Measurements from ENCODE around the gene ABI3BP.

ABI3BP gene

DNA sequence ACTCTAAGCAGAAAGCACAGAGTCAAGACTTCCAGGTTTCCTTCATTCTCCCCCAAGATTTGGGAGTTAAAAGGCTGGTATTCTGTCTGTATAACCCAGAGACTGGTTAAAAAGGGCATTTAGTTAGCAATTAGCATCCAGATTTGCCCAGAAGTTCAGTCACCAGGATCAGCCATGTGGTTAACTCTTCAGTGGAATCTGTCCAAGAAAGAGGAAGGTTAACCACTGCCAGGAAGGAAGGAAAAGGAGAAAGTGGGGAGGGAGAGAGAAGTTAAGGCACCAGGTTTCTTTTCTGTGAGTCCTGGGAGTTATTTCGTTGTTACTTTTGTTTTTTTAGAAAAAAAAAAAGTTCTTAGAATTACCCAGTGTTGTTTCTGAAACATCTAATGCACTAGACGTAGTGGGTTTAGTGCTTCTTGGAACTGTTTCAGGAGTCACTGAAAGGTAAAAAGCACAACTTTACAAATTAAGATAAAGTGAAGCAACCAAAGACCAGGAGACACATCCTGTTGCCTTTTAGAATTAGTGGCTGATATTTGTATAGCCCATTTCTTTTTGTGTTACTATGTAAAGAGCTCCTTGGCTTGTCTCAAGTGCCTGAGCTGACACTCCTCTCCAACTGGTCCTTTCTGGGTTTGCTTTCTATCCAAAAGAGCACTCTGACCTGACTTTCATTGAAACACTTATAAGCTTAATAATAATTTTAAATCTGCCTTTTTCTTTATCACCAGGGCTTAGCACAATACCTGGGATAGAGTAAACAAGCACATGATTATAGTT lies 128.6 kb downstream of the ABI3BP start:
- no peaks in the 10 kb centered on the region for H3K9me3 ChIP-seq (ENCODE audit: insufficient read depth, low read depth, low read length)
- no peak overlapping the region for H3K18ac ChIP-seq (ENCODE audit: low read length)
- no peaks in the 10 kb centered on the region for H3K4me1 ChIP-seq (ENCODE audit: control insufficient read depth in 1 of 2, insufficient read depth in 2 of 2, low read length in 2 of 2)
- no peaks in the 10 kb centered on the region for H3K79me1 ChIP-seq (ENCODE audit: low read length)
- no peak overlapping the region for H2AFZ ChIP-seq (ENCODE audit: insufficient read depth, low read length, poor library complexity)
- no peaks in the 10 kb centered on the region for H3K79me2 ChIP-seq (ENCODE audit: control insufficient read depth, insufficient read depth, low read length, poor library complexity)
- H3K4me2 ChIP-seq (ENCODE audit: low read length), result no peak overlapping the region
- H3K27ac ChIP-seq (ENCODE audit: low read depth, low read length), result no peak overlapping the region
- H3K23ac ChIP-seq (ENCODE audit: low read length), result no peak overlapping the region
- no peak overlapping the region for H2BK120ac ChIP-seq (ENCODE audit: insufficient read depth, low read length, poor library complexity)
- no peak overlapping the region for H4K12ac ChIP-seq (ENCODE audit: low read depth, low read length)
- H3K36me3 ChIP-seq (ENCODE audit: control insufficient read depth in 1 of 2, insufficient read depth in 2 of 2, low read length in 2 of 2), result no peaks in the 10 kb centered on the region
- no peak overlapping the region for H3K9ac ChIP-seq (ENCODE audit: low read length)
- no peak overlapping the region for H3K4me3 ChIP-seq (ENCODE audit: low read depth, low read length)
- no peak overlapping the region for H4K91ac ChIP-seq (ENCODE audit: low read depth, low read length)
- H2BK5ac ChIP-seq (ENCODE audit: low read depth, low read length, poor library complexity), result no peak overlapping the region
- no peak for DNase-seq
- H4K8ac ChIP-seq (ENCODE audit: low read depth, low read length), result no peak overlapping the region
- H2BK12ac ChIP-seq (ENCODE audit: low read length), result no peak overlapping the region
- no peaks in the 10 kb centered on the region for H3K27me3 ChIP-seq (ENCODE audit: insufficient read depth, low read length)
- WGBS (ENCODE audit: extremely low coverage, insufficient coverage, insufficient read length), result no CpG with 5 or more reads among the region's 2 CpGs
- H3K14ac ChIP-seq (ENCODE audit: low read length), result no peak overlapping the region
- H3K4ac ChIP-seq (ENCODE audit: low read depth, low read length), result no peak overlapping the region
- no peak overlapping the region for H2AK5ac ChIP-seq (ENCODE audit: low read length)

DNA sequence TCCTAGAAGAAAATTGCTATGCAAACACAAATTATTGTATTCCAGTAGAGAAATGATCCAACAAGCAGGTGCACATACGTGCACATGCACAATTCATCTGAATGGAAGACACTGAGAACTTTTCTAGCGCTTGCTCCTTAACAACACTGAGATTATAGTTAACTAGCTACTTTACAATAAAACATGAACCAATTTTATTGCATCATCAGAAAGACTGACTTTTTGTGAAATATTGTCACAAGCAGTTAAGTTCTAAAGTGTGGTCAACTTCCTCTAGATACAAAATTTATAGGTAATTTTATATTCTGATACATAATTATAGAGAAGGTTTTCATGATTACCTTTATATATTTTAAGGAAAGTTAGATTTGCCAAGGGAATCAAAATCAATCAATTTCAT lies 135.4 kb downstream of the ABI3BP start:
- Histone ChIP-seq H3K4me3 (ENCODE audit: low read depth, low read length) (no peak overlapping the region), H3K79me2 (ENCODE audit: control insufficient read depth, insufficient read depth, low read length, poor library complexity) (no peaks in the 10 kb centered on the region), H2BK120ac (ENCODE audit: insufficient read depth, low read length, poor library complexity) (no peak overlapping the region), H2AFZ (ENCODE audit: insufficient read depth, low read length, poor library complexity) (no peak overlapping the region), H4K91ac (ENCODE audit: low read depth, low read length) (no peak overlapping the region), H3K14ac (ENCODE audit: low read length) (no peak overlapping the region), H3K4ac (ENCODE audit: low read depth, low read length) (no peak overlapping the region), H2BK12ac (ENCODE audit: low read length) (no peak overlapping the region), H3K36me3 (ENCODE audit: control insufficient read depth in 1 of 2, insufficient read depth in 2 of 2, low read length in 2 of 2) (no peaks in the 10 kb centered on the region), H3K23ac (ENCODE audit: low read length) (no peak overlapping the region), H3K9me3 (ENCODE audit: insufficient read depth, low read depth, low read length) (no peaks in the 10 kb centered on the region), H3K27ac (ENCODE audit: low read depth, low read length) (no peak overlapping the region), H4K12ac (ENCODE audit: low read depth, low read length) (no peak overlapping the region), H2BK5ac (ENCODE audit: low read depth, low read length, poor library complexity) (no peak overlapping the region), H2AK5ac (ENCODE audit: low read length) (no peak overlapping the region), H3K27me3 (ENCODE audit: insufficient read depth, low read length) (no peaks in the 10 kb centered on the region), H3K4me2 (ENCODE audit: low read length) (no peak overlapping the region), H3K18ac (ENCODE audit: low read length) (no peak overlapping the region), H4K8ac (ENCODE audit: low read depth, low read length) (no peak overlapping the region), H3K79me1 (ENCODE audit: low read length) (no peaks in the 10 kb centered on the region), H3K4me1 (ENCODE audit: control insufficient read depth in 1 of 2, insufficient read depth in 2 of 2, low read length in 2 of 2) (no peaks in the 10 kb centered on the region), H3K9ac (ENCODE audit: low read length) (no peak overlapping the region)
- DNase-seq, result no peak
- no CpG with 5 or more reads among the region's 2 CpGs for WGBS (ENCODE audit: extremely low coverage, insufficient coverage, insufficient read length)

DNA sequence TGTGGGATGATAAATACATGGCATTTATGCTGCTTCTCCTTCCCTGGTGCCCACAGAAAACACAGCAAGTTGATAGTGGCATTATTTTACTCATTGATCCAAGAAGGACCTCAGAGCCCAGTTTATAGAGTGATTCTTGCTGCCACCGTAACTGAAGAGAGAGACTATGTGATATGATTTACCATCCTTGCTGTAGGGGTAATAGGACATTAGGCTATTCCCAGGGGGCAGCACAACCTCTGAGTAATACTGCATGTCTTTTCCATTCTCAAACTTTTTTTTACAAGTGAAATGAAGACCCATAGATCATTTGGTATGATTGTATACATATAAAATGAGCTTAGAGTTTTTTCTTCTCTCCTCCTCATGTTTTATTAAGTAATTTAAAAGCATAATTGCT lies 136.4 kb downstream of the ABI3BP start:
- WGBS (ENCODE audit: extremely low coverage, insufficient coverage, insufficient read length), result no CpG with 5 or more reads among the region's 1 CpG
- Histone ChIP-seq H4K12ac (ENCODE audit: low read depth, low read length) (no peak overlapping the region), H2BK12ac (ENCODE audit: low read length) (no peak overlapping the region), H2AFZ (ENCODE audit: insufficient read depth, low read length, poor library complexity) (no peak overlapping the region), H3K9me3 (ENCODE audit: insufficient read depth, low read depth, low read length) (no peaks in the 10 kb centered on the region), H3K14ac (ENCODE audit: low read length) (no peak overlapping the region), H3K27me3 (ENCODE audit: insufficient read depth, low read length) (no peaks in the 10 kb centered on the region), H3K79me1 (ENCODE audit: low read length) (no peaks in the 10 kb centered on the region), H3K9ac (ENCODE audit: low read length) (no peak overlapping the region), H3K23ac (ENCODE audit: low read length) (no peak overlapping the region), H4K91ac (ENCODE audit: low read depth, low read length) (no peak overlapping the region), H3K79me2 (ENCODE audit: control insufficient read depth, insufficient read depth, low read length, poor library complexity) (no peaks in the 10 kb centered on the region), H3K4ac (ENCODE audit: low read depth, low read length) (no peak overlapping the region), H2BK120ac (ENCODE audit: insufficient read depth, low read length, poor library complexity) (no peak overlapping the region), H2BK5ac (ENCODE audit: low read depth, low read length, poor library complexity) (no peak overlapping the region), H4K8ac (ENCODE audit: low read depth, low read length) (no peak overlapping the region), H3K36me3 (ENCODE audit: control insufficient read depth in 1 of 2, insufficient read depth in 2 of 2, low read length in 2 of 2) (no peaks in the 10 kb centered on the region), H3K18ac (ENCODE audit: low read length) (no peak overlapping the region), H3K27ac (ENCODE audit: low read depth, low read length) (no peak overlapping the region), H3K4me1 (ENCODE audit: control insufficient read depth in 1 of 2, insufficient read depth in 2 of 2, low read length in 2 of 2) (no peaks in the 10 kb centered on the region), H3K4me2 (ENCODE audit: low read length) (no peak overlapping the region), H2AK5ac (ENCODE audit: low read length) (no peak overlapping the region), H3K4me3 (ENCODE audit: low read depth, low read length) (no peak overlapping the region)
- DNase-seq, result no peak

DNA sequence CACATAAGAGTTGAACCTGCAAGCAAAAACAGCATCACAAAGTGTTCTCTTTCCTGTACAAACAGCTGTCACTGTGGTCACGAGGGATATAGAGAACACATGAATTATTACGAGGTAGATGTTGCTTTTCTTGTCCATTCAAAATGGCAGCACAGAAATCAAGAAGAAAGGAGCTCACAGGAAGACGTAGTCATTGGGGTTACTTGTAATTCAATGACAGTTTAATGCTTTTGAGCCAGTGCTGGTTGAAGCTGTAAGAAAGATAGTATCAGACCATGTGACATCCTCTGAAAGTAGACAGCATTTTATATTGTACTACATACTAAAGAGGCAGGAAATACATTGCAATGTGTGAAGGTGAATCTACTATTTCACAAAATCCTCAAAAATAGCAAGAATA lies 140.4 kb downstream of the ABI3BP start:
- no peak overlapping the region for H3K4me3 ChIP-seq (ENCODE audit: low read depth, low read length)
- H3K4me1 ChIP-seq (ENCODE audit: control insufficient read depth in 1 of 2, insufficient read depth in 2 of 2, low read length in 2 of 2), result no peaks in the 10 kb centered on the region
- no peak overlapping the region for H2BK5ac ChIP-seq (ENCODE audit: low read depth, low read length, poor library complexity)
- H4K12ac ChIP-seq (ENCODE audit: low read depth, low read length), result no peak overlapping the region
- no peak overlapping the region for H3K27ac ChIP-seq (ENCODE audit: low read depth, low read length)
- H3K23ac ChIP-seq (ENCODE audit: low read length), result no peak overlapping the region
- no peak overlapping the region for H2BK12ac ChIP-seq (ENCODE audit: low read length)
- H3K9ac ChIP-seq (ENCODE audit: low read length), result no peak overlapping the region
- H2BK120ac ChIP-seq (ENCODE audit: insufficient read depth, low read length, poor library complexity), result no peak overlapping the region
- WGBS (ENCODE audit: extremely low coverage, insufficient coverage, insufficient read length), result no CpG with 5 or more reads among the region's 3 CpGs
- H2AFZ ChIP-seq (ENCODE audit: insufficient read depth, low read length, poor library complexity), result no peak overlapping the region
- no peak overlapping the region for H2AK5ac ChIP-seq (ENCODE audit: low read length)
- no peak overlapping the region for H4K8ac ChIP-seq (ENCODE audit: low read depth, low read length)
- H4K91ac ChIP-seq (ENCODE audit: low read depth, low read length), result no peak overlapping the region
- H3K18ac ChIP-seq (ENCODE audit: low read length), result no peak overlapping the region
- H3K27me3 ChIP-seq (ENCODE audit: insufficient read depth, low read length), result no peaks in the 10 kb centered on the region
- no peak overlapping the region for H3K14ac ChIP-seq (ENCODE audit: low read length)
- no peaks in the 10 kb centered on the region for H3K79me1 ChIP-seq (ENCODE audit: low read length)
- H3K4me2 ChIP-seq (ENCODE audit: low read length), result no peak overlapping the region
- no peak overlapping the region for H3K4ac ChIP-seq (ENCODE audit: low read depth, low read length)
- DNase-seq, result no peak
- no peaks in the 10 kb centered on the region for H3K79me2 ChIP-seq (ENCODE audit: control insufficient read depth, insufficient read depth, low read length, poor library complexity)
- H3K9me3 ChIP-seq (ENCODE audit: insufficient read depth, low read depth, low read length), result no peaks in the 10 kb centered on the region
- H3K36me3 ChIP-seq (ENCODE audit: control insufficient read depth in 1 of 2, insufficient read depth in 2 of 2, low read length in 2 of 2), result no peaks in the 10 kb centered on the region

Data from trophoblast cell (in vitro differentiated cells and primary cell).